GM12801 (cell line): Measurements from ENCODE around the gene FAH.

Experiments
- TF ChIP-seq, protein P1 (sequence below): IDR thresholded peaks from one replicate; pipeline ENCODE4 v1.5.1; 2011; ENCODE audit warnings: control low read depth; ENCODE audit not compliant: insufficient read length; ENCODE audit errors: extremely low read depth

The FAH gene

DNA sequence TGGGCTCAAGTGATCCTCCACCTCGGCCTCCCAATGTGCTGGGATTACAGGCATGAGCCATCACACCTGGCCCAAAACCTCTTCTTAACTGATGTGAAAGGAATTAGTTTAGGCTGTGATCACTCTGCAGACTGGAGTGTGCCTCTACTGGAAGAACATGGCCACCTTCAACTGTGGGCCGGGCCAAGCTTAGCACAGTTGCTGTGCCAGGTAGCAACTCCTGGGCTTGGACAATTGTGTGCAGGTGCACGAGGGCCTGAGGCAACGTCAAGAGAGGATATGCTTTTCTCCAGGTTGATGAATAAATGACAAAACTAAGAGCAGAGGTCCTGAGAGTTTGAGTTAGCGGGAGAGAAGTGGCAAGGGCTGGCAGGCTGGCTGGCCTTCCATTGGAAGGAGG, 6.5 kb downstream of the FAH start:
- TF ChIP-seq, protein P1, sequence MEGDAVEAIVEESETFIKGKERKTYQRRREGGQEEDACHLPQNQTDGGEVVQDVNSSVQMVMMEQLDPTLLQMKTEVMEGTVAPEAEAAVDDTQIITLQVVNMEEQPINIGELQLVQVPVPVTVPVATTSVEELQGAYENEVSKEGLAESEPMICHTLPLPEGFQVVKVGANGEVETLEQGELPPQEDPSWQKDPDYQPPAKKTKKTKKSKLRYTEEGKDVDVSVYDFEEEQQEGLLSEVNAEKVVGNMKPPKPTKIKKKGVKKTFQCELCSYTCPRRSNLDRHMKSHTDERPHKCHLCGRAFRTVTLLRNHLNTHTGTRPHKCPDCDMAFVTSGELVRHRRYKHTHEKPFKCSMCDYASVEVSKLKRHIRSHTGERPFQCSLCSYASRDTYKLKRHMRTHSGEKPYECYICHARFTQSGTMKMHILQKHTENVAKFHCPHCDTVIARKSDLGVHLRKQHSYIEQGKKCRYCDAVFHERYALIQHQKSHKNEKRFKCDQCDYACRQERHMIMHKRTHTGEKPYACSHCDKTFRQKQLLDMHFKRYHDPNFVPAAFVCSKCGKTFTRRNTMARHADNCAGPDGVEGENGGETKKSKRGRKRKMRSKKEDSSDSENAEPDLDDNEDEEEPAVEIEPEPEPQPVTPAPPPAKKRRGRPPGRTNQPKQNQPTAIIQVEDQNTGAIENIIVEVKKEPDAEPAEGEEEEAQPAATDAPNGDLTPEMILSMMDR: no peak

DNA sequence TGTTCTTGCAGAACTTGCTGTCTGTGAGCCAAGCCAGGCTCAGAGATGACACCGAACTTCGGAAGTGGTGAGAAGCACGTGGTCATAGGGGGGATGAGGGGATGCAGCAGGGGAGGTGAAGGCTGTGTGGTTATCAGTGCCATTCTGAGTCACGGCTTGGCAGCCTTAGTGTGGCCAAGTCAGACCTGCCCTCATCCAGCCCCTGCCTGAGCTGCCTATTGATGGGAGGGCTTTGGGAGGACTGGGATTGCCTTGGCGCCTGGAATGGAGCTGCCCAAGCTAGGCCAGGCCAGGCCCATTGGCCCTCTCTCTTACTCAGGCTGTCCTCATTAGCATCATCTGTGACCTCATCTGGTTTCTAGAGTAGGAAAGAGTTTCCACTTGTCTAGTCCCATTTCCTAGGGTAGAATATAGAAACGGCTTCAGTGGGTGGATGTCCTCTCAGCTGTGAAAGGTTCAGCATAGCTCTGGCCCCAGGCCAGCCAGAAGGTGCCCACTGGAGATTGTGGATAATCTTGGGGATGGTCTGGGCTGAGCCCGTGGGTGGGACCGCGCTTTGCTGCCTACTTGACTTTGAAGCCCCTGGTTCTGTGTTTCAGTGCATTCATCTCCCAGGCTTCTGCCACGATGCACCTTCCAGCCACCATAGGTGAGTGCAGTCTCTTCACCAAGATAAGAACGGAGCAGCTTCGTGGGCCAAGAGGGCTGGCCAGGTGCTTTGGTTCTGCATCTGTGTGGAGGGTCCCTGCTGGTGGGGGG, 7.2 kb downstream of the FAH start:
- TF ChIP-seq, protein P1: no peak

DNA sequence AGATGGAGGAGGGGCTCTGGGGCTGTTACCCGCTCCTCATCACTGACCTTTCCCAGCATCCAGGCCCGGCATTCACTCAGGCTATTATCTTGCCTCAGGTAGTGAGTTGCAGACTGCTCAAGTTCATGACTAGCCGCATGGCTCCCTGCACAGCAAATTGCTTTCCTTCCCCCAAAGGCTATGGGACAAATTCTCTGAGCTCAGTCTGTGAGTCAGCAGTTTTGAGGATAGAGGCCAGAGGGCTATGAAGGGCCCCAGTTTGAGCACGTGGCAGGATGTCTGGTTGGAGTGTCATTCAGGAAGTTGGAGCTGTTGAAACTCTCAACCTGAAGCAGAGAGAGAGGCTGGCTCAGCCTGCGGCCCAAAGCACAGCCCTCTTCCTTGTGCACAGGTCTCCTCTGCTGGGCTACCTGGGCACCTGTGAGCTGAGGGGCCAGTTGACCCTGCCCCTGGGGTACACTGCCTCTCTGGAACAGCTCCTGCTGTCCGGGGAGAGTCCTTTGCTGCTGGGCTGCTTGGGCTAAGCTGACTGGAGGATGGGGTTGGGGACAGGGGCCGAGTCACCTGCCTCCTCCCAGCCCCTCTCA, 7.9 kb downstream of the FAH start:
- TF ChIP-seq, protein P1: no peak

DNA sequence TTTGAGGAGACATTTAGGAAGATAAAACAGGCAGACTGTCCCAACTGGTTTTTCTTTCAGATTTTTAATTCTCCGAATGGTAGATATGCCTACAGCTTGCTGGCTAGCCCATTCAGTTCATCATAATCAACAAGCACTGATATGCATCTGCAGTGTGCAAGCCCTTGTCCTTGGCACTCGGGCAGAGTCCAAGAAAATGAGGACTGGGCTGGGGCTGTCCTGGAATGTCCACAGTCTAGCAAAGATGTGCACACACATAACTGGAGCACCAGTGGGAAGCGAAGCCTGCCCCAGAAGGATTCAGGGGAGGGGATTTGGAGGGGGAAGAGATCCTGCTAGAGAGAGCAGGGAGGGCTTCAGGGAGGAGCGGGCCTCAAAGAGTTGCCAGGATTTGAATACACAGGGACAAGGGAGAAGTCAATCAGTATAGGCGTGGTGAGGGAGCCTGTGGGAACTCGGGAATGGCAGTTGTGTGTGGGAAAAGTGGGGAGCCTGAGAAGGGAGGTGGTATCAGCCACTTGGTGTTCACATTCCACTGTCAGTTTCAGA, 8.7 kb downstream of the FAH start:
- TF ChIP-seq, protein P1: no peak

DNA sequence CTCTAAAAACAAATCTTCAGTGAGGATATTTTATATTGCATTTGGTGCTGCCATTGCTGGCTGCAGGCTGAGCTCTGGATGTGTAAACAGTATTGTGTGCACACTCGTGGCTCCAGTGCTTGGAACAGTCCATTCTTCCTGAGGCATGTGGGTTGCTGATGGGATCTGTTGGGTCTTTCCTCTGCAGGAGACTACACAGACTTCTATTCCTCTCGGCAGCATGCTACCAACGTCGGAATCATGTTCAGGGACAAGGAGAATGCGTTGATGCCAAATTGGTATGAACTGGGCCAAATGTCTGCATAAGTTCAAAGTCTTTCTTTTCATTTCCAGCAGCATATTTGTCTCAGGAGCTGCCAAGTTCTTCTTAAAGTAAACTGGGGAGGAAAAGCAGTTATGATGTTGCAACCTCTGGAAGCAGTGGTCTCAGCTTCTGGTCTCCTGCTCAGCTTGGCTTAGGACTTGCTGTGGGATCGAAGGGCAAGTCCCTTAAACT, 9.3 kb downstream of the FAH start:
- TF ChIP-seq, protein P1: no peak

DNA sequence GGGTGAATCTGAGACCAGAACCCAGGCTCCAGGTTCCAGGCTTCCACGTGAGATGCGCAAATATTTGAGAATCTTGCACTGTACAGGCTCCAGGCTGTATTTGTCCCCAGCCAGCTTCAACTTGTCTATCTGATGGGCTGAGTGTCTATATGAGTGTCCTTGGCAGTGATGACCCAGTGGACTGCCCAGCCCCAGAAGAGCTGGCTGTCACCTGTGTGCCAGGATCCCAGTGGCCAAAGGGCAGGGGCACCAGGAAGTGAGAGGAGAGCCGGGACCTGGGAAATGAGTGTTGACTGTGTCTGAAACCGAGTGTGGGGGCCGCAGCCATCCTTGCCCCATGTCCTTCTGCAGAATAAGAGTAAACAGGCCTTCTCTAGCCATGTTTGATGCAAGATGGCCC, 10.4 kb downstream of the FAH start:
- TF ChIP-seq, protein P1: no peak

DNA sequence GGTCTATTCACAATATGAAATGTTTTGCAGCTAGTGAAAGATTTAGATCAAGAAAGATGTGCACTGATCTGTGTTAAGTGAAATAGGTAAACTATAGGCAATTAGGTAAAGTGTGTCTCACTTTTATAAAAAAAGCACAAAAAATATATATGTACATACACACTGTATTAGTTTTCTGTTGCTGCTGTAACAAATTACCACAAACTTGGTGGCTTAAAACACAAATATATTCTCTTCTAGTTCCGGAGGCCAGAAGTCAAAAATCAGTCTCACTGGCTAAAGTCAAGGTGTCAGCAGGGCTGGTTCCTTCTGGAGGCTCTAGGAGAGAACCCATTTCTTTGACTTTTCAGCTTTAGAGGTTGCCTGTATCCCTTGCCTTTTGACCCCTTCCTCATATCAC, 11.1 kb downstream of the FAH start:
- TF ChIP-seq, protein P1: no peak
